Measurements from ENCODE around the gene TMEM128. TPM values are rescaled to one million over a fixed set of nuclear protein-coding genes. Genes with fewer than 3 reads are reported as not detected.
A peak's percentile ranks its signal among the peaks of the same experiment; 100 is the strongest.
"Not testable (repeated sequence)": the region's sequence is repeated elsewhere in the genome, so short reads cannot be mapped to it uniquely, and the experiment has no call there.

The TMEM128 gene
- total RNA-seq, 1 donor from 2014 or later, result 46.5 TPM

- FAIRE-seq; DNase-seq (ENCODE audit: low spot score in 2 of 2): not testable (repeated sequence)
Observed at GRCh38 chr4:4257705-4258104, 9.7 kb upstream of the TMEM128 start.

- FAIRE-seq (no peak), DNase-seq (ENCODE audit: low spot score in 2 of 2) (no peak)
Observed at GRCh38 chr4:4256799-4257198, 8.8 kb upstream of the TMEM128 start.

GRCh38 chr4:4254666-4255065, 6.6 kb upstream of the TMEM128 start:
- FAIRE-seq (no peak), DNase-seq (ENCODE audit: low spot score in 2 of 2) (peak; percentile 47 to 48)

- FAIRE-seq (no peak), DNase-seq (ENCODE audit: low spot score in 2 of 2) (no peak)
Observed at GRCh38 chr4:4254199-4254598, 6.2 kb upstream of the TMEM128 start.

- FAIRE-seq (no peak), DNase-seq (ENCODE audit: low spot score in 2 of 2) (no peak)
Observed at GRCh38 chr4:4249866-4250265, 1.8 kb upstream of the TMEM128 start.

GRCh38 chr4:4249342-4249741, 1.3 kb upstream of the TMEM128 start:
- FAIRE-seq; DNase-seq (ENCODE audit: low spot score in 2 of 2): not testable (repeated sequence)

- DNase-seq (ENCODE audit: low spot score in 2 of 2) (no peak), FAIRE-seq (no peak)
Observed at GRCh38 chr4:4248885-4249203, 821 bp upstream of the TMEM128 start.

GRCh38 chr4:4247696-4248028, 361 bp downstream of the TMEM128 start:
- no peak for FAIRE-seq

GRCh38 chr4:4245172-4245571, 2.9 kb downstream of the TMEM128 start:
- DNase-seq (ENCODE audit: low spot score in 2 of 2), result no peak
- no peak for FAIRE-seq

More at GRCh38 chr4:4247696-4248028, 361 bp downstream of the TMEM128 start:
- no peak for DNase-seq (ENCODE audit: low spot score in 2 of 2)

- not testable (repeated sequence) for FAIRE-seq; DNase-seq (ENCODE audit: low spot score in 2 of 2)
Observed at GRCh38 chr4:4239551-4239950, 8.5 kb downstream of the TMEM128 start.

GRCh38 chr4:4233610-4234009, 14.4 kb downstream of the TMEM128 start:
- FAIRE-seq (no peak), DNase-seq (ENCODE audit: low spot score in 2 of 2) (no peak)

- DNase-seq (ENCODE audit: low spot score in 2 of 2) (no peak), FAIRE-seq (no peak)
Observed at GRCh38 chr4:4228356-4228668, 19.7 kb downstream of the TMEM128 start.

GRCh38 chr4:4227510-4228355, 20.3 kb downstream of the TMEM128 start:
- no peak for FAIRE-seq
- no peak for DNase-seq (ENCODE audit: low spot score in 2 of 2)

GRCh38 chr4:4226606-4227438, 21.2 kb downstream of the TMEM128 start, which contains the start of gene OTOP1:
OTOP1 (minus strand) TSS chr4:4226929; CDS start chr4:4226864, 65 bp downstream.
- no peak for FAIRE-seq
- no peak for DNase-seq (ENCODE audit: low spot score in 2 of 2)

GRCh38 chr4:4225915-4226605, 22.0 kb downstream of the TMEM128 start:
- FAIRE-seq, result no peak
- no peak for DNase-seq (ENCODE audit: low spot score in 2 of 2)

GRCh38 chr4:4217113-4217512, 30.9 kb downstream of the TMEM128 start:
- DNase-seq (ENCODE audit: low spot score in 2 of 2) (no peak), FAIRE-seq (no peak)

- DNase-seq (ENCODE audit: low spot score in 2 of 2), result no peak
- FAIRE-seq, result no peak
Observed at GRCh38 chr4:4216648-4217047, 31.4 kb downstream of the TMEM128 start.

GRCh38 chr4:4213674-4214073, 34.3 kb downstream of the TMEM128 start:
- FAIRE-seq; DNase-seq (ENCODE audit: low spot score in 2 of 2): not testable (repeated sequence)

GRCh38 chr4:4206204-4206603, 41.8 kb downstream of the TMEM128 start:
- DNase-seq (ENCODE audit: low spot score in 2 of 2) (no peak), FAIRE-seq (no peak)

- DNase-seq (ENCODE audit: low spot score in 2 of 2) (no peak), FAIRE-seq (no peak)
Observed at GRCh38 chr4:4204401-4204745, 43.6 kb downstream of the TMEM128 start.

GRCh38 chr4:4203688-4204400, 44.2 kb downstream of the TMEM128 start:
- no peak for FAIRE-seq

More at GRCh38 chr4:4203688-4204400, 44.2 kb downstream of the TMEM128 start:
- no peak for DNase-seq (ENCODE audit: low spot score in 2 of 2)
